ENCODE results near the gene KNSTRN. TPM values are rescaled to one million over a fixed set of nuclear protein-coding genes. Genes with fewer than 3 reads are reported as not detected.

The KNSTRN gene, protein sequence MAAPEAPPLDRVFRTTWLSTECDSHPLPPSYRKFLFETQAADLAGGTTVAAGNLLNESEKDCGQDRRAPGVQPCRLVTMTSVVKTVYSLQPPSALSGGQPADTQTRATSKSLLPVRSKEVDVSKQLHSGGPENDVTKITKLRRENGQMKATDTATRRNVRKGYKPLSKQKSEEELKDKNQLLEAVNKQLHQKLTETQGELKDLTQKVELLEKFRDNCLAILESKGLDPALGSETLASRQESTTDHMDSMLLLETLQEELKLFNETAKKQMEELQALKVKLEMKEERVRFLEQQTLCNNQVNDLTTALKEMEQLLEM
- 19.6 TPM for total RNA-seq

GRCh38 chr15:40382580-40383456 lies at the start of gene KNSTRN:
Gene KNSTRN, plus strand, starts transcription at chr15:40382721. Its CDS starts 115 bp downstream, at chr15:40382836.

GRCh38 chr15:40340740-40341400 lies 41.7 kb upstream of the KNSTRN start, which contains the start of gene CCDC9B:
Gene CCDC9B, minus strand, starts transcription at chr15:40340939. Its CDS starts 120 bp downstream, at chr15:40340819.

GRCh38 chr15:40357723-40358470 lies 24.6 kb upstream of the KNSTRN start, which contains the start of gene DISP2:
Gene DISP2, plus strand, starts transcription at chr15:40358219. Its CDS starts 103 bp downstream, at chr15:40358322.

DNA sequence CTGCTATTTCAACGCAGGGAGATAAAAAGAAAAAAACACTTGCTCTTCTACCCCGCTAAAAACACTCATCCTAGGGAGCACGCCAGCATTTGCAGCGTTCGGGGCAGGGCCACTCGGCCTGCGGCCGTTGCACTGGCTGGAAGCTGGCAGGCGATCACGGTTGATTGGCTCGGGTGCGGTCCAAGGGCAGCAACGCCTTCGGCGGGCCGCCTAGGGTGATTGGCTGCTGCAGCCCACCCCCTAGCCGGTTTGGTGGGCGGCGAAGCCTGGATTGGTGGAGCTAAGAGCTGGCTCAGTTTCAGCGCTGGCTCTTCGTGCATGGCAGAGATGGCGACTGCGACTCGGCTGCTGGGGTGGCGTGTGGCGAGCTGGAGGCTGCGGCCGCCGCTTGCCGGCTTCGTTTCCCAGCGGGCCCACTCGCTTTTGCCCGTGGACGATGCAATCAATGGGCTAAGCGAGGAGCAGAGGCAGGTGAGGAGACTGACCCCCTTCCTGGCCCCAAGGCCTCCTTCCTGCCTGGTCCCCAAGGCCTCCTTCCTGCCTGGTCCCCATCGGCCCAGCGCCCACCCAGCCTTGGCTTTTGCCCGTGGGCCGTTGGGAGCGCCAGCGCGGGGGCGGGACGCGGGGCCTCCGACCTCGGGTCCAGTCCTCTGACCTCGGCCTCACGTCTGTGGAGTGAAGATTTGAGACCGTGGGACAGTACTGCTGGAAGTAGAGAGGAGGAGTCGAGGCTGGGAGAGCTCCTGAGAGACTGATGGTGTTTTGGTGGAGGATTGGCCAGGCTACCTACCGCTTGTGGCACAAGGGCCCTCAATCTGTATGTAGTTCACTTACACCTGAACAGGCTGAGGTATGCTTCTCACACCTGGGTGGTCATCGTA lies 23.2 kb downstream of the KNSTRN start, which contains the start of gene IVD:
Gene IVD, plus strand, starts transcription at position 295 of the 881 bp plus-strand sequence. Its CDS starts 33 bp downstream, at position 328.

GRCh38 chr15:40440743-40441564 lies 58.4 kb downstream of the KNSTRN start, which contains the start of gene BAHD1:
Gene BAHD1, plus strand, starts transcription at chr15:40440953. Its CDS starts 17,512 bp downstream, at chr15:40458465.

Other genes starting within 250 kb of the KNSTRN start
- gene BUB1B, start 221.7 kb upstream of the KNSTRN start, total RNA-seq = 16.1 TPM
- gene PAK6, start 143.7 kb upstream of the KNSTRN start, total RNA-seq = 9.8 TPM
- gene ANKRD63, start 99.7 kb upstream of the KNSTRN start, total RNA-seq = 0.58 TPM
- gene PLCB2, start 74.8 kb upstream of the KNSTRN start, total RNA-seq = 14.3 TPM
- gene INAFM2, start 59.0 kb upstream of the KNSTRN start, total RNA-seq = 10.1 TPM
- 6.3 TPM for gene CCDC9B, start 41.8 kb upstream of the KNSTRN start, total RNA-seq
- gene PHGR1, start 31.7 kb upstream of the KNSTRN start, total RNA-seq = not detected
- 1.4 TPM for gene DISP2, start 24.5 kb upstream of the KNSTRN start, total RNA-seq
- gene IVD, start 23.1 kb downstream of the KNSTRN start, total RNA-seq = 63.8 TPM
- 14.0 TPM for gene BAHD1, start 58.2 kb downstream of the KNSTRN start, total RNA-seq
- 20.1 TPM for gene CHST14, start 88.3 kb downstream of the KNSTRN start, total RNA-seq
- 30.2 TPM for gene CCDC32, start 182.3 kb downstream of the KNSTRN start, total RNA-seq
- gene RPUSD2, start 186.6 kb downstream of the KNSTRN start, total RNA-seq = 12.2 TPM
- 13.7 TPM for gene KNL1, start 211.5 kb downstream of the KNSTRN start, total RNA-seq